ENCODE measurements around the gene TSPAN5. TPM values are rescaled to one million over a fixed set of nuclear protein-coding genes. Genes with fewer than 3 reads are reported as not detected.

Gene TSPAN5
- total RNA-seq, 1 donor from 2014 or later, result 13.7 TPM

GRCh38 chr4:98614662-98615061 is 43.7 kb downstream of the TSPAN5 start:
- Histone ChIP-seq H3K4me3 (ENCODE audit: low read depth, low read length) (no peak overlapping the region), H3K27me3 (ENCODE audit: control insufficient read depth, insufficient read depth, low read length) (no peaks in the 10 kb centered on the region), H3K36me3 (ENCODE audit: control insufficient read depth, insufficient read depth, low read length) (peaks cover 1% of the 10 kb centered on the region)
- peak; percentile 28 for FAIRE-seq
- TF ChIP-seq, protein P1, sequence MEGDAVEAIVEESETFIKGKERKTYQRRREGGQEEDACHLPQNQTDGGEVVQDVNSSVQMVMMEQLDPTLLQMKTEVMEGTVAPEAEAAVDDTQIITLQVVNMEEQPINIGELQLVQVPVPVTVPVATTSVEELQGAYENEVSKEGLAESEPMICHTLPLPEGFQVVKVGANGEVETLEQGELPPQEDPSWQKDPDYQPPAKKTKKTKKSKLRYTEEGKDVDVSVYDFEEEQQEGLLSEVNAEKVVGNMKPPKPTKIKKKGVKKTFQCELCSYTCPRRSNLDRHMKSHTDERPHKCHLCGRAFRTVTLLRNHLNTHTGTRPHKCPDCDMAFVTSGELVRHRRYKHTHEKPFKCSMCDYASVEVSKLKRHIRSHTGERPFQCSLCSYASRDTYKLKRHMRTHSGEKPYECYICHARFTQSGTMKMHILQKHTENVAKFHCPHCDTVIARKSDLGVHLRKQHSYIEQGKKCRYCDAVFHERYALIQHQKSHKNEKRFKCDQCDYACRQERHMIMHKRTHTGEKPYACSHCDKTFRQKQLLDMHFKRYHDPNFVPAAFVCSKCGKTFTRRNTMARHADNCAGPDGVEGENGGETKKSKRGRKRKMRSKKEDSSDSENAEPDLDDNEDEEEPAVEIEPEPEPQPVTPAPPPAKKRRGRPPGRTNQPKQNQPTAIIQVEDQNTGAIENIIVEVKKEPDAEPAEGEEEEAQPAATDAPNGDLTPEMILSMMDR (IDR thresholded peaks at IDR 0.05; ENCODE audit: insufficient read depth, low read length, severe bottlenecking), result no peak
- DNase-seq (ENCODE audit: low read depth), result no peak

GRCh38 chr4:98614094-98614493 is 44.3 kb downstream of the TSPAN5 start:
- FAIRE-seq (no peak), DNase-seq (ENCODE audit: low read depth) (no peak)
- no peaks in the 10 kb centered on the region for H3K27me3 ChIP-seq (ENCODE audit: control insufficient read depth, insufficient read depth, low read length)
- peaks cover 1% of the 10 kb centered on the region for H3K36me3 ChIP-seq (ENCODE audit: control insufficient read depth, insufficient read depth, low read length)
- TF ChIP-seq, protein P1 (IDR thresholded peaks at IDR 0.05; ENCODE audit: insufficient read depth, low read length, severe bottlenecking), result no peak
- no peak overlapping the region for H3K4me3 ChIP-seq (ENCODE audit: low read depth, low read length)

DNA sequence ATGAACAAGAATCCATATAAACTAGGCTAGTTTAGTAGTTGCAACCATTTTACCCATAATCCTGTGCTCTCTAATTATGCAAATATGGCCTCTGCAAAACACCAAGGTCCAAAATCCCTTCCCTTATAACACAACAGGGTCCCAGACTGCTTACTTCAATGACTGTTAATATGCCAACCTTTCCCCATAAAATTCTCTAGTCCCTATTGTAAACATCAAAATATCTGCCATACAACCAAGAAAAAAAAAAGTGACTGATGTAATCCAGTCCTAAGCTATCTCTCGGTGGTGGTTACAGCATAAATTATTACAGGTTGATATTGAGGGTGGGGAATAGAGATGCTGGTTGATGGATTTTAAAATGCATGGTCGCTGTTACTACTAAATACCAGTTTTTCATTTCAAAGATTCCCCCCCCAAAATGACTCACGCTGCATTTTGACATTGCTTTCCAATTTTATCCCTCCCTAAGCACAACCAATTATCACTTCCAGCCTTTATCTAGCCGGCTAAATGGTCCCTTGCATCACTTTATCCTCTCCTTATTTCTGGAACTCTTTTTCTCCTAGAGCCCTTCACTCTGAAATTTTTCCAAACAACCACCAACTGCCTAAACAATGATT is 44.8 kb downstream of the TSPAN5 start:
- FAIRE-seq, result no peak
- TF ChIP-seq, protein P1 (IDR thresholded peaks at IDR 0.05; ENCODE audit: insufficient read depth, low read length, severe bottlenecking), result no peak

DNA sequence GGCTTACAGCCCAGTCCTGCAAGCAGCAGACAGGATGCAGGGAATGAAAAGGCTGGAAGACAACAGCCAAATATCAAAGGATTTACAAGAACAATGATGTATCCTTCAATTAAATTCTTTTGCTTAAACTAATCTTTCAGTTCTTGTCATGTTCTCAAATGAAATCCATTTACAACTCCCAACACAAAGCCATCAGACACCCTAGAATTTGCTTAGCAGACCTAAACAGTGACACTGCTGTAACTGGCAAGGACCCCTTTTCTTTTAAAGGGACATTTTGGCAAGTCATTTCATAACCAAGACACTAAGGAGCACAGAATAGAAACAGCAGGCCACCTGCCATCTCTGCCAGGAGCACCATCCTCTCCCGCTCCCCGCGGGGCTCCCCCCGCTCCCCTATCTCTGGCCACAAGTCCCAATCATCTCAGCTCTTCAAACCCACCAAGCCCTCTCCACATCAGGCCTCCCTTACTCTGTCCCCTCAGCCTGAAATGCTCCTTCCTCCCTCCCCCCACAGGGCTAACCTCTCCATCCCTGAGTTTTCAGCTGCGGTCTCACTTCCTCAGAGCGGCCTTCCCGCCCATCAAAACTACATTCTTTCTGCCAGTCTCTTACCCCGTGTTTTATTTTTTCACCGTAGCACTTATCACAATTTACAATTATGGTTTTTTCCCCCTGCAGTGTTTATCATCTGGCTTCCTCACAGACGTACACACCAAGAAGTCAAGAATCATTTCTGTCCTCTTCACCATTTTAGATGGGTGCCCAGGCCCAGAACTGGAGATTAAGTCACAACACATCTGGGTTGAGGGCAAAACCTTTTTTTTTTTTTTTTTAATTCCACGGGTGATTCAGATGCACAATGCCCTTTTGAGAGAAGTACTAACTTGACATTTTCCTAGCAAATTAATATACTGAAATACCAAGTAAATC is 45.8 kb downstream of the TSPAN5 start:
- no peak for DNase-seq (ENCODE audit: low read depth)
- H3K36me3 ChIP-seq (ENCODE audit: control insufficient read depth, insufficient read depth, low read length), result peaks cover 1% of the 10 kb centered on the region
- H3K4me3 ChIP-seq (ENCODE audit: low read depth, low read length), result no peak overlapping the region
- TF ChIP-seq, protein P1 (IDR thresholded peaks at IDR 0.05; ENCODE audit: insufficient read depth, low read length, severe bottlenecking), result no peak
- FAIRE-seq, result peak; percentile 47
- no peaks in the 10 kb centered on the region for H3K27me3 ChIP-seq (ENCODE audit: control insufficient read depth, insufficient read depth, low read length)

More for the DNA sequence above, 44.8 kb downstream of the TSPAN5 start:
- Histone ChIP-seq H3K4me3 (ENCODE audit: low read depth, low read length) (no peak overlapping the region), H3K27me3 (ENCODE audit: control insufficient read depth, insufficient read depth, low read length) (no peaks in the 10 kb centered on the region), H3K36me3 (ENCODE audit: control insufficient read depth, insufficient read depth, low read length) (peaks cover 1% of the 10 kb centered on the region)
- DNase-seq (ENCODE audit: low read depth), result no peak

GRCh38 chr4:98611677-98612317 is 46.6 kb downstream of the TSPAN5 start:
- no peak overlapping the region for H3K4me3 ChIP-seq (ENCODE audit: low read depth, low read length)
- no peak for FAIRE-seq
- peaks cover 1% of the 10 kb centered on the region for H3K36me3 ChIP-seq (ENCODE audit: control insufficient read depth, insufficient read depth, low read length)
- TF ChIP-seq, protein P1 (IDR thresholded peaks at IDR 0.05; ENCODE audit: insufficient read depth, low read length, severe bottlenecking), result no peak
- no peak for DNase-seq (ENCODE audit: low read depth)
- H3K27me3 ChIP-seq (ENCODE audit: control insufficient read depth, insufficient read depth, low read length), result no peaks in the 10 kb centered on the region
